Measurements from ENCODE around the gene UBIAD1.

- no peak for TF ChIP-seq CTCF (IDR thresholded peaks at IDR 0.05)
- TF ChIP-seq EZH2 (IDR thresholded peaks at IDR 0.05; ENCODE audit: borderline replicate concordance, insufficient read depth, low read depth, low read length, poor library complexity, severe bottlenecking): no peak
These were observed 61.8 kb downstream of the UBIAD1 start for GRCh38 chr1:11334821-11335220.
